GM12874 (cell line): ENCODE data around the gene PSEN1.

Experiments used
- CTCF ChIP-seq: IDR thresholded peaks from 2 replicates; pipeline ENCODE4 v1.5.1; 2011; ENCODE audit warnings: low read depth, mild to moderate bottlenecking, control low read depth, low read length, moderate library complexity; ENCODE audit not compliant: insufficient read depth

PSEN1 gene

DNA sequence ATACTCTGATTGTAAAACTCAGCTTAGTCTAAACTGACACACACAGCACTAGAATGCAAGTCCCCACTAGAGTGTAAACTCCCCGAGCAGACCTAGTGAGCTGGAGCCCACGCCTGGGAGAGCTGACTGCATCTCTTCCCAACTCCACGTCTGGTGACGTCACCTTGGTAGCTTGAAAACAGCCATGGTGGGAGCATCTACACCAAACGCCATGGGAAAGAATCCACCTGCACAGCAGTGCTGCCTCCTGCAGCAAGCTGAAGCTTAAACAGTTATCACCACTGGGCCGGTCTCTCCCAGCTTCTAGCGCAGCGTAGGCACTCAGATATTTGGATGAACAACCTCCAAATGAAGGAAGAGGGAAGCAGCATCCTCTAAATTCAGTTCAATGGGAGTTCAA, 96.7 kb downstream of the PSEN1 start:
- no peak for TF ChIP-seq CTCF

DNA sequence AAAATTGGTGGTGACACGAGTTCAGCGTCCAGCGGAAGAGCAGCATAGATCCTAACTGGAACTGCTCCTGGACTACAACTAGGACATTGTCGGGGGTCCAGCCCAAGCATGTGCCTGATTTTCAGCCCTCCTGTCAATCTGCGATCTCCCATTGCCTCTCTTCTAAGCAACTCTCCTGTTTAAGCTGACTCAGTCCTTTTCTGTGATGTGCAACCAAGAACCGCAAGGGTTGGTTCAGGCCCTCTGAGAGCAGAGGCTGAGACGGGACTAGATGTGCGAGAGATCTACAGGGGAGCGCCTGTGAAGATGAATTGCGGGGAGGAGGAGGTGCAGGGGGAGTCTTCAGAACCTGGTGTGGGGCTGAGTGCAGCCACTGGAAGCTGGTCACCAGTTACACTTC, 97.3 kb downstream of the PSEN1 start:
- TF ChIP-seq CTCF = no peak

GRCh38 chr14:73234029-73234428, 97.7 kb downstream of the PSEN1 start:
- no peak for TF ChIP-seq CTCF

GRCh38 chr14:73234586-73235394, 98.5 kb downstream of the PSEN1 start:
- TF ChIP-seq CTCF = no peak

DNA sequence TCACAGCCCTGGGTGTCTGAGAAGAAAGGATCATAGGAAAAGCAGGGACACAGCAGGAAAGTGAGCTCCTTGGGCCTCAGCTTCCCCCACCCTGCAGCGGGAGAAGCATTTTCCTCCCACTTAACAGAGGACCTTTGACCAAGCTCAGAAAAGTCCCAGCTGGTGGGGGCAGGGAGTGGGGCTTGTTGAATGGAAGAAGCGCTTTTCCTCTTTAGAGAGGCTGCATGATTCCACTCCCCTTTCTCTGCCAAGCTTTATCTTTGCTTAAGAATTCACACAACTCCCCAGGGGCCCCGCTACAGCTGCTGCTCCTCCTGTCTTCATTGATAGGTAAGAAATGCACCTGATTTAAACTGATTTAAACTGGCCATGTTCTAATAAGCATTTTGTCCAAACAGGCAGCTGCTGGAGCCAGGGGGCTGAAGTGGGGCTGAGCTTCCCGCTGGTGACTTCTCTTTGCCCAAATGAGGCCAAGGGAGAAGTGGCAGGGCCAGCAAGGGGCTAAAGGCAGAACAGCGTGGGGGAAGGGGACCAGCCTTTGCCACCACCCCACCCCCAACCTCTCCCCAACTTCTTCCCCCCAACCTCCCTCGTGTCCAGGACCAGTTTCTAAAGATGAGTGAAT, 99.3 kb downstream of the PSEN1 start:
- TF ChIP-seq CTCF = no peak

GRCh38 chr14:73236157-73236556, 99.8 kb downstream of the PSEN1 start:
- no peak for TF ChIP-seq CTCF

DNA sequence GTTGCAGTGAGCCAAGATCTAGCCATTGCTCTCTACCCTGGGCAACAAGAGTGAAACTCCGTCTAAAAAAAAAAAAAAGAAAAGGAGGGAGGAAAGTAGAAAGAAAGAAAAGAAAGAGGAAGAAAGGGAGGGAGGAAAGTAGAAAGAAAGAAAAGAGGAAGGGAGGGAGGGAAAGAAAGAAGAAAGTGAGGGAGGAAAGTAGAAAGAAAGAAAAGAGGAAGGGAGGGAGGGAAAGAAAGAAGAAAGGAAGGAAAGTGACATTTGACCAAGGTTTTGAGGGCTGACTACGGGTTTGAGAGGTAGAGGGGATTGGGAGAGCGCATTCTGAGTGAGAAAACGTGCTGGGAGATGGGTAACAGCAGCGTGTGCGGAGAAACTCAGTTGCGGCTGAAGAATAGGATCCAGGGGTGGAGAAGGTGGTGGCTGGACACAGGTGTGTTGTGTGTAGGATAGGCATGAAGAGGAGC, 100.5 kb downstream of the PSEN1 start:
- TF ChIP-seq CTCF = no peak
